LNCAP (cell line): Measurements from ENCODE around the gene AHDC1.

ENCODE experiments used
- TF ChIP-seq, protein P1 (sequence below): fragments of 450-650 bp; IDR thresholded peaks from 2 replicates; pipeline ENCODE4 v1.5.1; 2017; ENCODE audit warnings: mild to moderate bottlenecking

Gene AHDC1

GRCh38 chr1:27527890-27528817 lies 75.8 kb downstream of the AHDC1 start:
- TF ChIP-seq, protein P1, sequence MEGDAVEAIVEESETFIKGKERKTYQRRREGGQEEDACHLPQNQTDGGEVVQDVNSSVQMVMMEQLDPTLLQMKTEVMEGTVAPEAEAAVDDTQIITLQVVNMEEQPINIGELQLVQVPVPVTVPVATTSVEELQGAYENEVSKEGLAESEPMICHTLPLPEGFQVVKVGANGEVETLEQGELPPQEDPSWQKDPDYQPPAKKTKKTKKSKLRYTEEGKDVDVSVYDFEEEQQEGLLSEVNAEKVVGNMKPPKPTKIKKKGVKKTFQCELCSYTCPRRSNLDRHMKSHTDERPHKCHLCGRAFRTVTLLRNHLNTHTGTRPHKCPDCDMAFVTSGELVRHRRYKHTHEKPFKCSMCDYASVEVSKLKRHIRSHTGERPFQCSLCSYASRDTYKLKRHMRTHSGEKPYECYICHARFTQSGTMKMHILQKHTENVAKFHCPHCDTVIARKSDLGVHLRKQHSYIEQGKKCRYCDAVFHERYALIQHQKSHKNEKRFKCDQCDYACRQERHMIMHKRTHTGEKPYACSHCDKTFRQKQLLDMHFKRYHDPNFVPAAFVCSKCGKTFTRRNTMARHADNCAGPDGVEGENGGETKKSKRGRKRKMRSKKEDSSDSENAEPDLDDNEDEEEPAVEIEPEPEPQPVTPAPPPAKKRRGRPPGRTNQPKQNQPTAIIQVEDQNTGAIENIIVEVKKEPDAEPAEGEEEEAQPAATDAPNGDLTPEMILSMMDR: no peak

- TF ChIP-seq, protein P1: no peak
Measured at GRCh38 chr1:27527223-27527889, 76.6 kb downstream of the AHDC1 start.

DNA sequence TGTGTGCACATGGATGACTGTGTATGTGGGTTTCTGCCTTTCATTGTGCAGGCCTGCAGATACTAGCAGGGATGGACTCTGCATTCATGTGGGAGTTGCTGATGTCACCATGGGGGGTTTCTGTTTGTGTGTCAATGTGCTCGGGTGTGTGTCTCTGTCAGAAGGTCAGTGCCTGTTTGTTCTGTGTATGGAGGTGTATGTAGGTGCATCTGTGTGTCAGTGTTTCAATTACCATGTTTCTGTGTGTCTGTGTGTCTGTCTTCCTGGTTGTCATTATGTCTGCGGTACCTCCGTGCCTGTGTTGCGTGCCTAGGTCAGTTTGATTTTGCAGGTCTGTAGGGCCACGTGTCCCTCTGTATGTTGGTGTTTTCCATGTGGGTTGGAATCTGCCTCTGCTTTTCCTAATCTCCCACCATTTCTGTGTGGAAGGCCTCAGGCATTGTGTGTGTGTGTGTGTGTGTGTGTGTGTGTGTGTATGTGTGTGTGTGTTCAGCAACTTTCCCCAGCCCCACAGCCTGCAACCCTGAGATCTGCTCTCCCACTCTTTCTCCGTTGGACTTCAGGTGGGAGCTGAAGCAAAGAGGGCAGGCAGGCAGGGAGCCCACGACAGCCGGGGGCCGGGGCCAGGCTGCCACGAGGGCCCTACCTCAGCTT lies 77.2 kb downstream of the AHDC1 start:
- TF ChIP-seq, protein P1: no peak

DNA sequence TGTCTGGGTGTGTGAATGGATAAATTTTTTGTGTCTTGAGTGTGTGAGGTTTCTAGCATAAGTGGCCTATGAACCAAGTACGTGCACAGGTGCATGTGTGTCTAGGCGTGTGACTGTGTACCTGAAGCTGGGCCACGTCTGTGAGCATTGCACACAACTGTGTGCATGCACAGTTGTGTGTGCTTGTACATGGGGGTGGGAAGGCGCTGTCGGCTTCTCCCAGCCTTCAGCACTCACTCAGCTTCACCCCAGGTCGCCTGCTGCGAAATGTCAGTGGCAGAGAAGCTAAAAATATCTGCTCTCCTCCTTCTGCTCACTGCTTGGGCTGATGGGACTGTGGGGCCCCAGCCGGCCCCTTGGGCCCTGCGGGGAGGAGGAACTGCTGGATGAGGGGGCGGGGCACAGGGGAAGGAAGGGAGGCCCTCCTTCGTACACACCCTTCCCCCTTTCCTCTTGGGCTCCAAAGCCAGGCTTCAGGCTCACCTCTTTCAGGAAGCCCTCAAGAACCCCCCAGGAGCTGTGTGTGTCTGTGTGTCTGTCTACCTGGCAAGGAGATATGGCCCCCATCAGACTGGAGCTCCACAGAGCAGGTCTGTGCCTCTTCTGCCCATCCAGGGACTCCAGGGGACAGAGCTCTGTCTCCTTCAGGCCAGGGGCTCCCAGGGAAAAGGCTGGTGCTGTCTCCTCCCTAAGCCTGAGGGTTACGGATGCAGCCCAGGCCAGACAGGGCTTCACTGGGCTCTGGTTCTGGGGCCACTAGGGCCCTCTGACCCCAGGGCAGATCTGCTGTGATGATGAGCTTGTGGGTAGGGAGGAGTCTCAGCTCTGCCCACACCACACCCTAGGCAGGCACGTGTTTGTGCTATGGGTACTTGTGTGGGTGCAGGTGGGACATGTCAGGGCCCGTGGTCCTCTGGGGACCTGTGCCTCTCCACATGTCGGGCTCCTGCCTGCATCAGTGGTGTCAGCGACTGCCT lies 78.4 kb downstream of the AHDC1 start:
- TF ChIP-seq, protein P1: no peak

- TF ChIP-seq, protein P1: no peak
Measured at GRCh38 chr1:27523337-27524020, 80.5 kb downstream of the AHDC1 start.

DNA sequence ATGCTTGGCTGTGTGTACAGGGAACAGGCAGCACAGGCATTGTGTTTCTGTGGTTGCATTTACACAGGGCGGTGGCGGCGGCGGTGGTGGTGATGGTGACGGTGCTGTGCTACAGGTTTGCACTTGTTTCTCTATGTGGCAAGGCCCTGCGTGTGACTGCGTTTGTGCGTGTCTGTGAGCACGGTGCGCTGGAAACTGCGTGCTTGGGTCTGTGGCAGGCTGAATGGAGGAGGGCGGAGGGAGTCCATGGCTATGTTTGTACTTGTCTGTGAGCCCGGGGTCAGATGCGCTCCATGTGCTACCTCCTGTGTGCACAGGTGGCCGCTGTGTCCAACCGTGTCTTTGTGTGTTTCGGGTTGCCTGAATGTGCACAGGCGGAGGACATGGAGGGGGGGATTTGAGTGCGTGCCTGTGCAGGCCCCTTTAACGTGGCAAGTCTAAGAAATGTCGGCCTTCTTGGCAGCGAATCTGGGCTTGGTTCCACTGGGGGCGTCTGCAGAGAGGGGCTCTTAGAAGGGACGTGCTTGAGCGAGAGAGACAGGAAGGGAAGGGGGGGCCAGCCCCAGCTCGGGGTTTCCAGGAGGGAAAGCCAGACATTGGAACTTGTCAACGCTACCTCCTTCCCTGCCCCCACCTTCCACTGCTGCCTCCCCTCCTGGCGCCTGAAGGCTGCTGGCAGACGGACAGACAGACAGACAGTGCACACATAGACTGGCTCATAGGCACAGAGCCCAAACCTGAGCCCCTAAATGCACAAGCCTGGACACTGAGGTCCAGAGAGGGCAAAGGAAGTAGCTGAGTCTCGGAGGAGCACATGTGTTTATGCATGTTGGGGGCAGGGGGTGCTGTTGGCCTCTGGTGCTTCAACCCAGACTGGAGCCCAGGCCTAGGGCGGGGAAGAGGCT lies 81.3 kb downstream of the AHDC1 start:
- TF ChIP-seq, protein P1: no peak
